Smooth muscle cell (in vitro differentiated cells): ENCODE measurements around the gene PHF12. TPM values are rescaled to one million over a fixed set of nuclear protein-coding genes. Genes with fewer than 3 reads are reported as not detected.
"Not testable (repeated sequence)": the region's sequence is repeated elsewhere in the genome, so short reads cannot be mapped to it uniquely, and the experiment has no call there.

Source experiments
- DNase-seq: peaks from one replicate; lab custom pipeline; 2025; ENCODE audit not compliant: unreplicated experiment; lab: John Stamatoyannopoulos, UW
- H2AFZ ChIP-seq: fragments of 200-600 bp; sonication (generic); 2 replicates; pipeline ENCODE4 v1.6.0; 2016; ENCODE audit warnings: antibody characterized with exemption, low read depth, mild to moderate bottlenecking
- H3F3A ChIP-seq: fragments of 200-600 bp; sonication (generic); 2 replicates; pipeline ENCODE4 v1.6.0; 2017; ENCODE audit warnings: antibody characterized with exemption, low read depth
- H3K27ac ChIP-seq: fragments of 200-600 bp; sonication (generic); 2 replicates; pipeline ENCODE4 v1.5.1; 2016; ENCODE audit warnings: low read depth, mild to moderate bottlenecking
- H3K27me3 ChIP-seq: fragments of 200-600 bp; sonication (generic); 2 replicates; pipeline ENCODE4 v1.6.1; 2016; ENCODE audit warnings: low read depth, mild to moderate bottlenecking
- H3K36me3 ChIP-seq: fragments of 200-600 bp; sonication (generic); 2 replicates; pipeline ENCODE4 v1.5.1; 2016; ENCODE audit warnings: low read depth
- H3K4me1 ChIP-seq: fragments of 200-600 bp; sonication (generic); 2 replicates; pipeline ENCODE4 v1.5.1; 2016; ENCODE audit warnings: low read depth
- H3K4me2 ChIP-seq: fragments of 200-600 bp; sonication (generic); 2 replicates; pipeline ENCODE4 v1.6.0; 2016; ENCODE audit warnings: mild to moderate bottlenecking
- H3K4me3 ChIP-seq: fragments of 200-600 bp; sonication (generic); 2 replicates; pipeline ENCODE4 v1.5.1; 2016; ENCODE audit warnings: mild to moderate bottlenecking
- H3K79me2 ChIP-seq: fragments of 200-600 bp; sonication (generic); 2 replicates; pipeline ENCODE4 v1.6.0; 2016; ENCODE audit warnings: low read depth, mild to moderate bottlenecking
- H3K9ac ChIP-seq: fragments of 200-600 bp; sonication (generic); 2 replicates; pipeline ENCODE4 v1.6.0; 2016; ENCODE audit warnings: low read depth
- H3K9me3 ChIP-seq: fragments of 200-600 bp; sonication (generic); replicated peaks from 2 replicates; pipeline ENCODE4 v1.5.1; 2016; ENCODE audit warnings: low read depth
- H4K20me1 ChIP-seq: fragments of 200-600 bp; sonication (generic); 2 replicates; pipeline ENCODE4 v1.6.0; 2016; ENCODE audit warnings: low read depth
- CTCF ChIP-seq: fragments of 200-600 bp; sonication (generic); IDR thresholded peaks from 2 replicates; pipeline ENCODE4 v1.5.1; 2017; ENCODE audit warnings: borderline replicate concordance, mild to moderate bottlenecking, antibody characterized with exemption; ENCODE audit not compliant: insufficient read depth, poor library complexity, severe bottlenecking
- WGBS: methylation state at CpG from one replicate; pipeline ENCODE4 v1.1.7; 2016; ENCODE audit warnings: low lambda C conversion rate; 5-methylcytosine and 5-hydroxymethylcytosine counted together
- polyA plus RNA-seq: library from polyadenylated mRNA; unstranded; fragments of >200 nt; fragmentation: Nextera tagmentation; extraction: Ambion mirVana; gene quantifications from 2 replicates; pipeline ENCODE4 v1.2.1, GENCODE V29; 2016
- total RNA-seq: library from RNA; depleted of rRNA; stranded (reverse); fragments of >200 nt; gene quantifications from 2 replicates; pipeline ENCODE4 v1.2.3, GENCODE V29; 2014

PHF12 gene
- total and polyA plus RNA-seq, 2 experiments from 2014 or later: 14.0 to 18.9 TPM

GRCh38 chr17:28907709-28908475 lies 43.4 kb downstream of the PHF12 start:
- peaks cover 46% of the 10 kb centered on the region for H3F3A ChIP-seq
- H3K9ac ChIP-seq: no peak overlapping the region
- peaks cover 3% of the 10 kb centered on the region for H3K4me1 ChIP-seq
- no peaks in the 10 kb centered on the region for H3K27me3 ChIP-seq
- H2AFZ ChIP-seq: no peak overlapping the region
- no peaks in the 10 kb centered on the region for H3K9me3 ChIP-seq
- no peak overlapping the region for H3K4me3 ChIP-seq
- H3K79me2 ChIP-seq: no peaks in the 10 kb centered on the region
- no peak for DNase-seq
- TF ChIP-seq CTCF: no peak
- H3K27ac ChIP-seq: peak overlapping the region; percentile 58
- 90% methylated on average over 3 of the region's 3 CpGs for WGBS
- H3K36me3 ChIP-seq: no peaks in the 10 kb centered on the region
- no peak overlapping the region for H3K4me2 ChIP-seq
- H4K20me1 ChIP-seq: peaks cover 64% of the 10 kb centered on the region

GRCh38 chr17:28906706-28907438 lies 44.4 kb downstream of the PHF12 start:
- Histone ChIP-seq H3K79me2 (no peaks in the 10 kb centered on the region), H3K27ac (no peak overlapping the region), H3K27me3 (no peaks in the 10 kb centered on the region), H3K36me3 (no peaks in the 10 kb centered on the region), H3K4me2 (no peak overlapping the region), H3K4me1 (peaks cover 3% of the 10 kb centered on the region), H4K20me1 (peaks cover 54% of the 10 kb centered on the region), H3K4me3 (no peak overlapping the region), H3F3A (peaks cover 41% of the 10 kb centered on the region), H2AFZ (no peak overlapping the region), H3K9me3 (no peaks in the 10 kb centered on the region), H3K9ac (no peak overlapping the region)
- 56% methylated on average over 7 of the region's 7 CpGs for WGBS
- no peak for DNase-seq
- TF ChIP-seq CTCF: no peak

GRCh38 chr17:28906276-28906675 lies 45.0 kb downstream of the PHF12 start:
- Histone ChIP-seq H3K36me3 (no peaks in the 10 kb centered on the region), H3K79me2 (no peaks in the 10 kb centered on the region), H4K20me1 (peaks cover 48% of the 10 kb centered on the region), H3K27ac (no peak overlapping the region), H3F3A (peaks cover 40% of the 10 kb centered on the region), H3K4me3 (no peak overlapping the region), H3K9me3 (no peaks in the 10 kb centered on the region), H3K9ac (no peak overlapping the region), H2AFZ (no peak overlapping the region), H3K4me1 (peaks cover 3% of the 10 kb centered on the region), H3K27me3 (no peaks in the 10 kb centered on the region), H3K4me2 (no peak overlapping the region)
- WGBS: 93% methylated on average over 9 of the region's 9 CpGs
- no peak for DNase-seq
- TF ChIP-seq CTCF: no peak

- H2AFZ ChIP-seq: no peak overlapping the region
- 69% methylated on average over 4 of the region's 4 CpGs for WGBS
- no peak for DNase-seq
- peaks cover 28% of the 10 kb centered on the region for H3F3A ChIP-seq
- no peaks in the 10 kb centered on the region for H3K36me3 ChIP-seq
- H3K4me2 ChIP-seq: no peak overlapping the region
- no peaks in the 10 kb centered on the region for H3K79me2 ChIP-seq
- no peak for TF ChIP-seq CTCF
- no peak overlapping the region for H3K27ac ChIP-seq
- H3K4me3 ChIP-seq: no peak overlapping the region
- H4K20me1 ChIP-seq: peaks cover 33% of the 10 kb centered on the region
- H3K9me3 ChIP-seq: no peaks in the 10 kb centered on the region
- H3K4me1 ChIP-seq: peaks cover 3% of the 10 kb centered on the region
- no peak overlapping the region for H3K9ac ChIP-seq
- no peaks in the 10 kb centered on the region for H3K27me3 ChIP-seq
Measured at GRCh38 chr17:28904800-28905199, 46.5 kb downstream of the PHF12 start.

GRCh38 chr17:28903546-28903841 lies 47.8 kb downstream of the PHF12 start:
- DNase-seq, H3K4me3 ChIP-seq, H3K27me3 ChIP-seq, H3K4me2 ChIP-seq, H3K79me2 ChIP-seq, H2AFZ ChIP-seq, H3K9me3 ChIP-seq, H3K27ac ChIP-seq, H3K4me1 ChIP-seq, H3K36me3 ChIP-seq, H3K9ac ChIP-seq: not testable (repeated sequence)
- peaks cover 19% of the 10 kb centered on the region for H3F3A ChIP-seq
- H4K20me1 ChIP-seq: peaks cover 20% of the 10 kb centered on the region
- WGBS: 93% methylated on average over 5 of the region's 5 CpGs
